Spleen (tissue), 11 donors: ENCODE data around the gene CRACDL. TPM values are rescaled to one million over a fixed set of nuclear protein-coding genes. Genes with fewer than 3 reads are reported as not detected.
A peak's percentile ranks its signal among the peaks of the same experiment; 100 is the strongest.

Source experiments
- DNase-seq: peaks from one replicate; pipeline ENCODE4 v3.0.0-alpha.2; 2020
- H3K27ac ChIP-seq, 8 donors: fragments of 200-600 bp; sonication (generic) in 7 of 8; 1 replicate in 4 of 8; 2 replicates in 4 of 8; pipeline versions ENCODE4 v1.5.0 to v1.8.0; 2016 to 2021; ENCODE audit warnings: inconsistent platforms in 4 of 8, mild to moderate bottlenecking in 4 of 8, moderate library complexity in 1 of 8
- H3K27me3 ChIP-seq, 7 donors: fragments of 200-600 bp; sonication (generic) in 6 of 7; replicated peaks in 1 of 7; 1 replicate in 4 of 7; 2 replicates in 3 of 7; pipeline versions ENCODE4 v1.5.0 to v1.8.0; 2016 to 2021; ENCODE audit warnings: inconsistent platforms in 3 of 7, mild to moderate bottlenecking in 1 of 7
- H3K36me3 ChIP-seq, 6 donors: fragments of 200-600 bp; sonication (generic) in 5 of 6; 1 replicate in 4 of 6; 2 replicates in 2 of 6; pipeline versions ENCODE4 v1.5.0 to v1.8.0; 2016 to 2021; ENCODE audit warnings: inconsistent platforms in 2 of 6
- H3K4me1 ChIP-seq, 6 donors: fragments of 200-600 bp; sonication (generic) in 5 of 6; 1 replicate in 3 of 6; 2 replicates in 3 of 6; pipeline versions ENCODE4 v1.5.0 to v1.8.0; 2016 to 2021; ENCODE audit warnings: inconsistent platforms in 3 of 6
- H3K4me3 ChIP-seq, 8 donors: fragments of 200-600 bp; sonication (generic) in 7 of 8; 1 replicate in 4 of 8; 2 replicates in 4 of 8; pipeline versions ENCODE4 v1.5.0 to v1.8.0; 2016 to 2021; ENCODE audit warnings: inconsistent platforms in 4 of 8, mild to moderate bottlenecking in 4 of 8, moderate library complexity in 2 of 8
- H3K9me3 ChIP-seq, 8 donors: fragments of 200-600 bp; sonication (generic) in 7 of 8; 1 replicate in 4 of 8; 2 replicates in 4 of 8; pipeline versions ENCODE4 v1.5.0 to v1.8.0; 2016 to 2021; ENCODE audit warnings: inconsistent platforms in 4 of 8
- CTCF ChIP-seq, 11 experiments: fragments of 200-600 bp in 7 of 11; fragments of 450-650 bp in 4 of 11; sonication (generic) in 4 of 11; IDR thresholded peaks in 8 of 11; conservative IDR thresholded peaks in 3 of 11; 1 replicate in 7 of 11; 2 replicates in 4 of 11; pipeline versions ENCODE4 v1.4.0 to v1.8.0; 2016 to 2021; ENCODE audit warnings: antibody characterized with exemption in 11 of 11, inconsistent platforms in 4 of 11, mild to moderate bottlenecking in 1 of 11
- POLR2A ChIP-seq, 3 donors: fragments of 450-650 bp; IDR thresholded peaks; one replicate each; pipeline ENCODE4 v1.5.1; 2017; ENCODE audit warnings: antibody characterized with exemption in 3 of 3, mild to moderate bottlenecking in 1 of 3
- POLR2AphosphoS5 ChIP-seq, 3 donors: sonication (generic); formaldehyde crosslinking; IDR thresholded peaks; one replicate each; pipeline ENCODE4 v1.5.1; 2017; ENCODE audit warnings: antibody characterized with exemption in 3 of 3
- WGBS, 5 donors: extraction: QIAGEN DNeasy Blood & Tissue Kit in 3 of 5; methylation state at CpG; one replicate each; pipeline versions ENCODE4 v1.1.5 to v1.1.7; 2013 to 2018; 5-methylcytosine and 5-hydroxymethylcytosine counted together
- intact Hi-C: fragments of 100-400 bp; cut with DNase I; formaldehyde crosslinking; loops from one replicate; pipeline ENCODE4 v1.15.0; 2023; ENCODE audit warnings: low total_unique reads
- polyA plus RNA-seq, 3 donors: library from polyadenylated mRNA; stranded (reverse); fragments of 200-250 nt; gene quantifications; one replicate each; pipeline ENCODE4 v1.2.1, GENCODE V29; 2013
- total RNA-seq, 7 donors: library from RNA; depleted of rRNA in 3 of 7; stranded (reverse); fragments of >200 nt in 3 of 7; fragmentation: NEBNext Ultra II Directional in 4 of 7; extraction: Animal tissue kit (Norgen Biotek cat#: 25700) in 4 of 7; gene quantifications; one replicate each; pipeline versions ENCODE4 v1.1.0 to v1.2.1, GENCODE V29; 2016 to 2021
- donor health status: healthy with polysubstance abuse.
- donor health status: DM: no; HTN: no; CAD: no; lungs with moderate emphysema.
- donor health status: DM: no; HTN: no; CAD: no.
- donor health status: Bipolar disorder and iron deficiency.
- donor health status: healthy.
- donor health status: DM: no; HTN: no; CAD: no.
- donor health status: DM: yes; HTN: yes; CAD: no.

The CRACDL gene
- total and polyA plus RNA-seq, 10 donors, result 0.52 to 5.1 (median 1.4) TPM

- 91 to 98% (median 94%) methylated on average over 2 of the region's 2 CpGs for WGBS, 5 donors
Measured at GRCh38 chr2:98944775-98945174, 8.8 kb upstream of the CRACDL start.

GRCh38 chr2:98940102-98940501, 4.1 kb upstream of the CRACDL start:
- Histone ChIP-seq H3K4me3 (no peak overlapping the region), H3K27ac (no peak overlapping the region), H3K36me3 (no peaks in the 10 kb centered on the region), H3K9me3 (no peaks in the 10 kb centered on the region), H3K27me3 (peaks cover 4 to 47% (median 31%) of the 10 kb centered on the region in 7 donors), H3K4me1 (peaks cover 10 to 25% (median 19%) of the 10 kb centered on the region in 6 donors)
- intact Hi-C loops, result no loop called here
- WGBS, 5 donors, result 84 to 100% (median 90%) methylated on average over 1 of the region's 1 CpG
- no peak for DNase-seq
- TF ChIP-seq POLR2A (IDR thresholded peaks at IDR 0.05) (no peak), CTCF (IDR thresholded peaks at IDR 0.05 in 8 of 11, conservative IDR thresholded peaks at IDR 0.05 in 3 of 11) (no peak), POLR2AphosphoS5 (IDR thresholded peaks at IDR 0.05) (no peak)

More at GRCh38 chr2:98944775-98945174, 8.8 kb upstream of the CRACDL start:
- no peaks in the 10 kb centered on the region for H3K4me1 ChIP-seq
- TF ChIP-seq CTCF (IDR thresholded peaks at IDR 0.05 in 8 of 11, conservative IDR thresholded peaks at IDR 0.05 in 3 of 11), result no peak
- no peak for TF ChIP-seq POLR2AphosphoS5 (IDR thresholded peaks at IDR 0.05)
- no peak for TF ChIP-seq POLR2A (IDR thresholded peaks at IDR 0.05)
- H3K27ac ChIP-seq, result no peak overlapping the region
- peaks cover 0 to 7% (median 0%) of the 10 kb centered on the region in 7 donors for H3K27me3 ChIP-seq
- intact Hi-C loops, result no loop called here
- DNase-seq, result no peak
- H3K9me3 ChIP-seq, result no peaks in the 10 kb centered on the region
- H3K4me3 ChIP-seq, result no peak overlapping the region
- no peaks in the 10 kb centered on the region for H3K36me3 ChIP-seq

GRCh38 chr2:98937906-98938305, 1.9 kb upstream of the CRACDL start:
- Histone ChIP-seq H3K27me3 (peaks cover 4 to 59% (median 40%) of the 10 kb centered on the region in 7 donors), H3K4me1 (peaks cover 10 to 30% (median 19%) of the 10 kb centered on the region in 6 donors), H3K36me3 (no peaks in the 10 kb centered on the region), H3K4me3 (no peak overlapping the region), H3K27ac (no peak overlapping the region), H3K9me3 (no peaks in the 10 kb centered on the region)
- intact Hi-C loops, result no loop called here
- no peak for TF ChIP-seq POLR2A (IDR thresholded peaks at IDR 0.05)
- TF ChIP-seq POLR2AphosphoS5 (IDR thresholded peaks at IDR 0.05), result no peak
- no peak for TF ChIP-seq CTCF (IDR thresholded peaks at IDR 0.05 in 8 of 11, conservative IDR thresholded peaks at IDR 0.05 in 3 of 11)
- no peak for DNase-seq
- WGBS, 5 donors, result 79 to 86% (median 84%) methylated on average over 2 of the region's 2 CpGs

GRCh38 chr2:98936353-98937351, 627 bp upstream of the CRACDL start:
- peaks cover 10 to 35% (median 19%) of the 10 kb centered on the region in 6 donors for H3K4me1 ChIP-seq
- peaks cover 4 to 64% (median 40%) of the 10 kb centered on the region in 7 donors for H3K27me3 ChIP-seq
- H3K36me3 ChIP-seq, result no peaks in the 10 kb centered on the region
- peak overlapping the region in 1 of 8 donors; percentile 53 for H3K27ac ChIP-seq
- intact Hi-C loops, result no loop called here
- WGBS, 5 donors, result 6 to 16% (median 8%) methylated on average over 51 to 100 of the region's 100 CpGs
- no peak for DNase-seq
- no peaks in the 10 kb centered on the region for H3K9me3 ChIP-seq
- TF ChIP-seq POLR2AphosphoS5 (IDR thresholded peaks at IDR 0.05), result no peak
- TF ChIP-seq POLR2A (IDR thresholded peaks at IDR 0.05), result no peak
- no peak for TF ChIP-seq CTCF (IDR thresholded peaks at IDR 0.05 in 8 of 11, conservative IDR thresholded peaks at IDR 0.05 in 3 of 11)
- H3K4me3 ChIP-seq, result peak overlapping the region; percentile 26 to 72 (median 42)
